H1 (cell line): ENCODE results near the gene NFATC1. TPM values are rescaled to one million over a fixed set of nuclear protein-coding genes. Genes with fewer than 3 reads are reported as not detected.

Experiments used
- FOSL1 ChIP-seq: IDR thresholded peaks from 2 replicates; pipeline ENCODE4 v1.6.1; 2011; ENCODE audit warnings: mild to moderate bottlenecking, low read depth, low read length, moderate library complexity; ENCODE audit not compliant: insufficient read depth
- JUND ChIP-seq: IDR thresholded peaks from 2 replicates; pipeline ENCODE4 v1.6.1; 2011; ENCODE audit warnings: mild to moderate bottlenecking, improper control_type of control experiment, low read length
- KDM1A ChIP-seq: fragments of 200-600, 300-600 bp; sonication (generic); IDR thresholded peaks from 2 replicates; pipeline ENCODE4 v1.7.1; 2016; ENCODE audit warnings: mild to moderate bottlenecking, low read length, borderline replicate concordance
- KDM5A ChIP-seq: fragments of 200-600 bp; IDR thresholded peaks from 2 replicates; pipeline ENCODE4 v1.7.1; 2012; ENCODE audit warnings: mild to moderate bottlenecking, low read length, inconsistent platforms, mixed read lengths
- POU5F1 ChIP-seq: IDR thresholded peaks from 2 replicates; pipeline ENCODE4 v1.6.1; 2011; ENCODE audit warnings: low read depth, mild to moderate bottlenecking, low read length, moderate library complexity
- RXRA ChIP-seq: IDR thresholded peaks from 2 replicates; pipeline ENCODE4 v1.6.1; 2011; ENCODE audit warnings: low read depth, mild to moderate bottlenecking, low read length, moderate library complexity; ENCODE audit not compliant: insufficient read depth
- TBP ChIP-seq: IDR thresholded peaks from 2 replicates; pipeline ENCODE4 v1.6.1; 2011; ENCODE audit warnings: low read depth, low read length, improper control_type of control experiment
- polyA plus RNA-seq, 7 experiments: library from polyadenylated mRNA; depleted of rRNA in 3 of 7; stranded (reverse) in 5 of 7; unstranded in 2 of 7; fragments of >200 nt in 5 of 7; fragments of 200-250 nt in 2 of 7; gene quantifications; 1 replicate in 5 of 7; 2 replicates in 1 of 7; 4 replicates in 1 of 7; pipeline versions ENCODE4 v1.2.1 to v1.2.3, GENCODE V29; 2011 to 2013; ENCODE audit warnings: missing spikeins in 2 of 7, mixed read lengths in 2 of 7
- total RNA-seq: library from RNA; stranded (reverse); fragmentation: NEBNext Ultra II Directional; extraction: Animal tissue kit (Norgen Biotek cat#: 25700); gene quantifications from 2 replicates; pipeline ENCODE4 v1.2.1, GENCODE V29; 2021
- TF ChIP-seq, protein P1 (sequence below): IDR thresholded peaks from 2 replicates; pipeline ENCODE4 v1.6.1; 2011; ENCODE audit warnings: low read length, improper control_type of control experiment

Gene NFATC1
- total and polyA plus RNA-seq, 2 of the 8 experiments (the other 6 are each of a cell fraction or from before 2014, with no cell fraction given), result 2.0 to 6.6 TPM

GRCh38 chr18:79436556-79437275 is 41.0 kb downstream of the NFATC1 start (continued):
- TF ChIP-seq, protein P1, sequence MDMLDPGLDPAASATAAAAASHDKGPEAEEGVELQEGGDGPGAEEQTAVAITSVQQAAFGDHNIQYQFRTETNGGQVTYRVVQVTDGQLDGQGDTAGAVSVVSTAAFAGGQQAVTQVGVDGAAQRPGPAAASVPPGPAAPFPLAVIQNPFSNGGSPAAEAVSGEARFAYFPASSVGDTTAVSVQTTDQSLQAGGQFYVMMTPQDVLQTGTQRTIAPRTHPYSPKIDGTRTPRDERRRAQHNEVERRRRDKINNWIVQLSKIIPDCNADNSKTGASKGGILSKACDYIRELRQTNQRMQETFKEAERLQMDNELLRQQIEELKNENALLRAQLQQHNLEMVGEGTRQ, result no peak
- no peak for TF ChIP-seq KDM5A
- TF ChIP-seq RXRA, result no peak
- no peak for TF ChIP-seq TBP
- TF ChIP-seq POU5F1, result no peak
- TF ChIP-seq KDM1A, result no peak
- TF ChIP-seq FOSL1, result no peak
- TF ChIP-seq JUND, result no peak
